GM18502 (cell line): ENCODE measurements around the gene GPR176.

Experiments used
- ATAC-seq: cut with Tn5 transposase; IDR thresholded peaks from one replicate; pipeline ENCODE4 v1.9.1; 2021; ENCODE audit warnings: mild to moderate bottlenecking; ENCODE audit not compliant: unreplicated experiment, poor library complexity

Gene GPR176

GRCh38 chr15:39756806-39757522, 163.1 kb downstream of the GPR176 start:
- ATAC-seq: no peak

GRCh38 chr15:39752991-39753390, 167.1 kb downstream of the GPR176 start:
- ATAC-seq: no peak

GRCh38 chr15:39752246-39752645, 167.8 kb downstream of the GPR176 start:
- no peak for ATAC-seq
